Fibroblast of the aortic adventitia (primary cell): Measurements from ENCODE around the gene CPNE1. TPM values are rescaled to one million over a fixed set of nuclear protein-coding genes. Genes with fewer than 3 reads are reported as not detected.

Experiments
- DNase-seq: peaks from one replicate; pipeline ENCODE4 v3.0.0-alpha.2; 2010; ENCODE audit warnings: low read depth
- H3K4me3 ChIP-seq: 2 replicates; pipeline ENCODE4 v1.5.1; 2011; ENCODE audit warnings: low read depth, mild to moderate bottlenecking, control low read depth, low read length, moderate library complexity
- total RNA-seq: library from RNA; depleted of rRNA; stranded (reverse); fragments of >200 nt; gene quantifications from 2 replicates; pipeline ENCODE4 v1.2.3, GENCODE V29; 2012; ENCODE audit warnings: low replicate concordance
- TF ChIP-seq, protein P1 (sequence below): IDR thresholded peaks from 2 replicates; pipeline ENCODE4 v1.5.1; 2011; ENCODE audit warnings: mild to moderate bottlenecking, low read length, control low read depth, inconsistent platforms; ENCODE audit not compliant: insufficient read depth

The CPNE1 gene
- total RNA-seq, 1 donor, result 154 TPM

DNA sequence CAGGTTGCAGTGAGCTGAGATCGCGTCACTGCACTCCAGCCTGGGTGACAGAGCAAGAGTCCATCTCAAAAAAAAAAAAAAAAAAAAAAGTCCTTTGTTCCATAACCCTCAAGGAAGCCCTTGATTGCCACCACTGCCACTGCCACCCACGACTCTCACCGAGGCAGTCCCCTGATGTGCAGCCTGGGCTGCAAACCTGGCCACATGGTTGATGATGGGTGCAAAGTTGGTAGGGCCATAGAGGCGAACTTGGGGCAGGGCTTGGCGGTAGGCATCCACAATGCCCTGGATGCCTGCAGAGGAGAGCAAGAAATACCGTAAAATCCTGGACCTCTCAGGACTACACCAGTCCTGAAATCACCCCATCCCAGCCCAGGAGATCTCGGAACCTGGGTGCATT is 37.6 kb downstream of the CPNE1 start:
- H3K4me3 ChIP-seq, result no peak overlapping the region
- TF ChIP-seq, protein P1, sequence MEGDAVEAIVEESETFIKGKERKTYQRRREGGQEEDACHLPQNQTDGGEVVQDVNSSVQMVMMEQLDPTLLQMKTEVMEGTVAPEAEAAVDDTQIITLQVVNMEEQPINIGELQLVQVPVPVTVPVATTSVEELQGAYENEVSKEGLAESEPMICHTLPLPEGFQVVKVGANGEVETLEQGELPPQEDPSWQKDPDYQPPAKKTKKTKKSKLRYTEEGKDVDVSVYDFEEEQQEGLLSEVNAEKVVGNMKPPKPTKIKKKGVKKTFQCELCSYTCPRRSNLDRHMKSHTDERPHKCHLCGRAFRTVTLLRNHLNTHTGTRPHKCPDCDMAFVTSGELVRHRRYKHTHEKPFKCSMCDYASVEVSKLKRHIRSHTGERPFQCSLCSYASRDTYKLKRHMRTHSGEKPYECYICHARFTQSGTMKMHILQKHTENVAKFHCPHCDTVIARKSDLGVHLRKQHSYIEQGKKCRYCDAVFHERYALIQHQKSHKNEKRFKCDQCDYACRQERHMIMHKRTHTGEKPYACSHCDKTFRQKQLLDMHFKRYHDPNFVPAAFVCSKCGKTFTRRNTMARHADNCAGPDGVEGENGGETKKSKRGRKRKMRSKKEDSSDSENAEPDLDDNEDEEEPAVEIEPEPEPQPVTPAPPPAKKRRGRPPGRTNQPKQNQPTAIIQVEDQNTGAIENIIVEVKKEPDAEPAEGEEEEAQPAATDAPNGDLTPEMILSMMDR, result no peak
- no peak for DNase-seq

DNA sequence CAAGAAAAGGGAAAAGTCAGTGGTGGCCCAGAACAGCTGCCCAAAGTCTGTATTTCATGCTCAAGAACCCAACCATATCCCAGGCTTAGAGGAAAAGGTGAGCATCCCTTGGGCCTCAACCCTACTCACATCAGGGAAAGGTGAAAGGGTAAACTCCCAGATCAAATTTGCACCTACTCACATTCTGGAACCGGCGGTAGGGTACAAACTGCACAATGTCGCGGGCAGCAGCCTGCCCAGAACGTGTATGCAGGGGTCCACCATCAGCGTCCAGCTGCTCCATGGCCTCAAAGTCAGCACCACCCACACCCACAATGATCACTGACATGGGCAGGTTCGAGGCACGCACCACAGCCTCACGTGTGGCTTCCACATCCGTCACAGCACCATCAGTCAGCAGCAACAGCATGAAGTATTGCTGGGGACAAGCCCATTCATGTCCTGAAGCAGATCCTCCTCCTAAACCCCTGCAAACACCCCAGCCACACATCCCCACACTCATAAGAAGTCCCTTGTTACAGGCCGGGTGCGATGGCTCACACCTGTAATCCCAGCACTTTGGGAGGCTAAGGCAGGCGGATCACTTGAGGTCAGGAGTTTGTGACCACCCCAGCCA is 38.2 kb downstream of the CPNE1 start:
- no peak for DNase-seq
- H3K4me3 ChIP-seq, result no peak overlapping the region
- TF ChIP-seq, protein P1, result no peak

DNA sequence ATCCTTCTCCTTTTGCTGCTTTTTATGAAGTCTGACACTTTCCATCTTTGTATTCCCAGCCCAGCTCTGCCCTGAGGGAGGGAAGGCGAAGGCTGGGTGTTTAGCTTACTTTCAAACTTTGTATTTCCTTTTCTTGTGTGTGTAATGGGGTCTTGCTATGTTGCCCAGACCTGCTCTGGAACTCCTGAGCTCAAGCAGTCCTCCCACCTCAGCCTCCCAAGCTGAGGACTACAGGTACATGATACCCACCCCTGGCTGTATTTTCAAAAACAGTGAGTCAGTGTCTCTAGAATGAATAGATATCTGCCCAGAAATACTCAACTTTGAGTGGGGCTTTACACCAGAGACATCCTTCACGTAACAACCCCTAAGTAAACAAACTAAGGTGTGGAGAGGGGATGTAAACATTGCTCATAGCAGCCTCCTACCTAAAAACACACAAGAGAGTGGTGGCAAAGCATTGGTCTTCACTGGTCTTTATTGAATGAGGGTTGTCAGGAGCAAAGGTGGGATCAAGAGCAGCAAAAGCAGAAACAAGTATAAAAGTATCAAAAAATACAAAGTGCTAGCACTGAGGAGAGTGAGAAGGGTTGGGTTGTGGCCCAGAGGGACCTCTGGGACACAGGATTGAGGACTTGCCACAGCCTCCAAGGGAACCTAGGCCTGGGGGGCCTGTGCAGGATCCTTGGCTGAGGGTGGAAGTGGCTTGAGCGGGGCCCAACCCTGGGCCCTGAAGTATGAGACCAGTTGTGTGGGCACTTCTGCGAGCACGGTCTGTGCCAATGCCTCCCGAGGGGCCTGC is 38.9 kb downstream of the CPNE1 start:
- TF ChIP-seq, protein P1, result no peak
- DNase-seq, result no peak
- no peak overlapping the region for H3K4me3 ChIP-seq

DNA sequence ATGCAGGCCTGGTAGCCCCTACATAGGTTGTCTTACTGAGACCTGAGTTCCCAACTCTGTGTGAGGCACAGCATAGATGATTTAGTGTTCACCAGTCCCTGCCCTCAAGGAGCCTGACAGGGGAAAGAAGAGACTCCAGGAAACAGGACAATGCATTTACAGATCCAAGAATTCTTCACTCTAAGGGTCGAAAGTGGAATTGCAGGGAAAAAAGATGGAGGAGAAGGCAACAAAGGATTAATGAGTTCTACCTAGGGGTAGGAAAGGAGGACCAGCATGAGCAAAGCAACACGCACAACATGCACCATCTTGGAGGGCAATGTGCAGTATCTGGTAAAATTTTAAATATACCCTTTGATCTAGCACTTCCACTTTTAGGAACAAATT is 43.1 kb downstream of the CPNE1 start:
- TF ChIP-seq, protein P1, result peak; percentile 13
- no peak for DNase-seq
- no peak overlapping the region for H3K4me3 ChIP-seq

DNA sequence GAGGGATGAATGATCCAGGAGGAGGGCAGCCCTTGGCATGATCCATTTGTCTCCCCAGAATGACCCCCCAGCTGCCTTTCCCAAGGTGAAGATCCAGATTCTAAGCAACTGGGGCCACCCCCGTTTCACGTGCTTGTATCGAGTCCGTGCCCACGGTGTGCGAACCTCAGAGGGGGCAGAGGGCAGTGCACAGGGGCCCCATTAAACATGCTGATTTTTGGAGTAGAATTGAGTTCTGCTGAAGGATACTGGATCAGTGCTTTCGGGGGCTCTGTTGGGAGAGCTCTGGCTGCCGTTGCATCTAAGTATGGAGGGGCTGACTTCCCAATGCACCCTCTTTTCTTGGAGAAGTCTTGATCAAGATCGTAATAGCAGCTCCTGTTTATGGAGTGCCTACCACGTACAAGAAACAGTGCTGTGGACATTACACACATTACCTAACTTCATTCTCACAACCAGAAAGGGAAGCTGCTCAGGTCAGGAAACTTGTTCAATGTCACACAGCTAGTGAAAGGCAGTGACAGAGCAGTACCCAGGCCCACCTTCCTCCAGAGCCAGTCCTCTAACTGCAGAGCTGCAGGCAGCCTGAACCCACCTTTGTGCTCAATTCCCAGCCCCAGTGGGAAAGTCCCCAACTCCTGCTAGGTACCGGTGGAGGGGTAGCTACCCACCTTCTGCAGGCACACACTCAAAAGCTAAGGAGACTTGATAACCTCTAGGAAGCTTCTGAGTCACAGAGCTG is 43.7 kb downstream of the CPNE1 start:
- DNase-seq, result no peak
- TF ChIP-seq, protein P1, result no peak
- no peak overlapping the region for H3K4me3 ChIP-seq

DNA sequence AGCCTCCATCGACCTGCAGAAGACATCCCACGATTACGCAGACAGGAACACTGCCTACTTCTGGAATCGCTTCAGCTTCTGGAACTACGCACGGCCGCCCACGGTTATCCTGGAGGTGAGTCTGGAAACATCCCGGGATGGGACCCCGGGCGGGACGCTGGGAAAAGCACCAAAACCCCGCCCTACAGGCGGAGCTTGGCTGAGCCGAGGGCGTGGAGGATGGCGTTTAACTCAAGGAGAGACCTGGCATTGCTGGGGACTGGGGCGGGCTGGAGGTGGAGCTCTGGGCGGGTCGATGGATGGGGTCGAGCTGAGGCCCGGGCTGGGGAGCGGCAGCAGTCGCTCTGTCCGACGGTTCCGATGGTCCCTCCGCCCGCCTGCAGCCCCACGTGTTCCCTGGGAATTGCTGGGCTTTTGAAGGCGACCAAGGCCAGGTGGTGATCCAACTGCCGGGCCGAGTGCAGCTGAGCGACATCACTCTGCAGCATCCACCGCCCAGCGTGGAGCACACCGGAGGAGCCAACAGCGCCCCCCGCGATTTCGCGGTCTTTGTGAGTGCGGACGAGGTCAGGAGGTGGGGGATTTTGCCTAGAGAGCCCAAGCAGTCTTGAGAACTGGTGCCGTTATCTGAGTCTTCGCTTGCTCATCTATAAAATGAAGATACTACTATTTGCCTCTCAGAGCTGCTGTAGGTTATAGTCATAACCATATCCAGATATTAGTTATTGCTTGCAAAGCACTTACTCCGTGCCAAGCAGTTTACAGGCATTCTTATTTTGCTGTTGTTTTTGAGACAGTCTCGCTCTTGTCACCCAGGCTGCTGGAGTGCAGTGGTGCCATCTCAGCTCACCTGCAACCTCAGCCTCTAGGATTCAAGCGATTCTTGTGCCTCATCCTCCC is 45.3 kb downstream of the CPNE1 start:
- peak; percentile 72 for DNase-seq
- TF ChIP-seq, protein P1, result peak; percentile 14
- peak overlapping the region; percentile 71 for H3K4me3 ChIP-seq
